HepG2 (cell line): ENCODE measurements around the gene CRAMP1. TPM values are rescaled to one million over a fixed set of nuclear protein-coding genes. Genes with fewer than 3 reads are reported as not detected.

Experiments
- ATAC-seq: fragments of 200-7000 bp; cut with Tn5 transposase; 3 replicates; pipeline ENCODE4 v1.9.1; 2020; ENCODE audit warnings: mild to moderate bottlenecking, moderate library complexity
- BruUV-seq: library from RNA; stranded (reverse); fragments of 400-500 nt; replicated peaks from 2 replicates; lab custom pipeline; 2021; lab: Mats Ljungman, UMichigan
- CTCF ChIA-PET: fragments of 300-600 bp; formaldehyde crosslinking; extraction: SDS; loops from one replicate; lab custom pipeline; 2021; ENCODE audit warnings: low total read pairs, inconsistent platforms, low intra/inter-chr PET ratio; lab: Yijun Ruan, JAX
- POLR2A ChIA-PET: fragments of 350-600 bp; sonication (Branson Sonifier 250); formaldehyde crosslinking; loops from one replicate; lab custom pipeline; 2020; ENCODE audit warnings: antibody characterized with exemption, inconsistent platforms; lab: Yijun Ruan, JAX
- DNase-seq: peaks from one replicate; pipeline ENCODE4 v3.0.0-alpha.2; 2015; ENCODE audit warnings: low spot score
- FAIRE-seq: peaks from 3 replicates; lab custom pipeline; 2011; peaks lifted over from hg19 to GRCh38; lab: Jason Lieb, UNC
- H2AFZ ChIP-seq: one replicate; pipeline ENCODE4 v1.6.1; 2011; ENCODE audit warnings: low read length, inconsistent platforms
- H3K27ac ChIP-seq: fragments of 300-600 bp; 3 replicates; pipeline ENCODE4 v1.8.0; 2011; ENCODE audit warnings: mixed run types, mild to moderate bottlenecking, mixed read lengths, low read length, inconsistent platforms; ENCODE audit not compliant: insufficient read depth; ENCODE audit errors: extremely low read length
- H3K27me3 ChIP-seq, 2 experiments: fragments of 200-600 bp in 1 of 2; 2 replicates in 1 of 2; 3 replicates in 1 of 2; pipeline versions ENCODE4 v1.6.0 to v1.8.0; 2011; ENCODE audit warnings: low read length in 2 of 2, mild to moderate bottlenecking in 2 of 2, moderate library complexity in 2 of 2, inconsistent platforms in 1 of 2; ENCODE audit not compliant: insufficient read depth in 2 of 2, control insufficient read depth in 1 of 2
- H3K36me3 ChIP-seq, 2 experiments: fragments of 200-600 bp in 1 of 2; replicated peaks in 1 of 2; 2 replicates in 1 of 2; 3 replicates in 1 of 2; pipeline versions ENCODE4 v1.5.1 to v1.8.0; 2011; ENCODE audit warnings: low read length in 2 of 2, inconsistent platforms in 1 of 2; ENCODE audit not compliant: insufficient read depth in 2 of 2, control insufficient read depth in 1 of 2
- H3K4me1 ChIP-seq: 2 replicates; pipeline ENCODE4 v1.5.1; 2012; ENCODE audit warnings: low read length, inconsistent platforms; ENCODE audit not compliant: insufficient read depth
- H3K4me2 ChIP-seq: 2 replicates; pipeline ENCODE4 v1.6.0; 2011; ENCODE audit warnings: low read depth, low read length, inconsistent platforms
- H3K4me3 ChIP-seq, 3 experiments: fragments of 200-600 bp in 1 of 3; sonication (generic), shearing (Covaris generic) in 1 of 3; replicated peaks in 1 of 3; 2 replicates each; pipeline ENCODE4 v1.5.1; 2011 to 2016; ENCODE audit warnings: low read length in 3 of 3, inconsistent platforms in 2 of 3, low read depth in 2 of 3, mild to moderate bottlenecking in 2 of 3, control low read depth in 1 of 3, mixed read lengths in 1 of 3; ENCODE audit not compliant: insufficient read depth in 1 of 3
- H3K79me2 ChIP-seq: one replicate; pipeline ENCODE4 v1.6.1; 2011; ENCODE audit warnings: low read length, inconsistent platforms; ENCODE audit not compliant: insufficient read depth
- H3K9ac ChIP-seq: 2 replicates; pipeline ENCODE4 v1.6.0; 2011; ENCODE audit warnings: mild to moderate bottlenecking, low read depth, low read length, inconsistent platforms; ENCODE audit not compliant: insufficient read depth
- H3K9me3 ChIP-seq: 2 replicates; pipeline ENCODE4 v1.5.1; 2012; ENCODE audit warnings: mild to moderate bottlenecking, low read length
- H4K20me1 ChIP-seq: 2 replicates; pipeline ENCODE4 v1.6.0; 2011; ENCODE audit warnings: inconsistent platforms, mild to moderate bottlenecking, low read length, moderate library complexity; ENCODE audit not compliant: insufficient read depth
- ARID3A ChIP-seq: IDR thresholded peaks from 2 replicates; pipeline ENCODE4 v1.6.1; 2012; ENCODE audit warnings: low read depth, low read length, improper control_type of control experiment
- DRAP1 ChIP-seq: IDR thresholded peaks from 2 replicates; pipeline ENCODE4 v1.6.1; 2016; ENCODE audit warnings: missing genetic modification reagents, missing compliant biosample characterization
- MNT ChIP-seq: fragments of 450-650 bp; IDR thresholded peaks from 2 replicates; pipeline ENCODE4 v1.6.1; 2016
- POLR2G ChIP-seq: fragments of 200-400 bp; formaldehyde crosslinking; IDR thresholded peaks from 2 replicates; pipeline ENCODE4 v1.6.1; 2018; ENCODE audit warnings: mild to moderate bottlenecking, low read depth, low read length, moderate library complexity
- SSRP1 ChIP-seq: IDR thresholded peaks from 2 replicates; pipeline ENCODE4 v1.6.1; 2016; ENCODE audit warnings: control low read depth
- ZFP36 ChIP-seq: fragments of 150-350 bp; IDR thresholded peaks from 2 replicates; pipeline ENCODE4 v1.6.1; 2018; ENCODE audit warnings: borderline replicate concordance, low read length, low read depth; ENCODE audit not compliant: partially characterized antibody
- WGBS: methylation state at CpG from one replicate; pipeline ENCODE4 v1.1.6; 2017; ENCODE audit warnings: low lambda C conversion rate; 5-methylcytosine and 5-hydroxymethylcytosine counted together
- in situ Hi-C: cut with HindIII; loops from 2 replicates; pipeline ENCODE4 v1.10.0; 2017; ENCODE audit warnings: low pct_unique_long_range_greater_than_20kb; ENCODE audit not compliant: extremely low pct_ligation_motif_present
- intact Hi-C: fragments of 100-400 bp; cut with micrococcal nuclease; formaldehyde crosslinking; loops from one replicate; pipeline ENCODE4 v1.10.0; 2022; ENCODE audit not compliant: unreplicated experiment
- polyA plus RNA-seq, 8 experiments: library from polyadenylated mRNA; depleted of rRNA in 3 of 8; stranded (reverse) in 7 of 8; unstranded in 1 of 8; fragments of >200 nt; fragmentation: Illumina TruSeq in 4 of 8; extraction: Trizol in 4 of 8; gene quantifications; 2 replicates each; pipeline versions ENCODE4 v1.2.1 to v1.2.3, GENCODE V29; 2011 to 2016; ENCODE audit warnings: low read depth in 4 of 8, missing spikeins in 1 of 8, mixed read lengths in 1 of 8; ENCODE audit not compliant: insufficient read depth in 1 of 8
- total RNA-seq, 5 experiments: library from RNA; depleted of rRNA; stranded (reverse); fragments of >200 nt; fragmentation: Illumina TruSeq; extraction: Trizol; gene quantifications; 2 replicates each; pipeline ENCODE4 v1.2.3, GENCODE V29; 2016; ENCODE audit warnings: low read depth in 1 of 5

Gene CRAMP1
- total and polyA plus RNA-seq, 2 of the 13 experiments (the other 11 are each of a cell fraction or from before 2014, with no cell fraction given) = 6.8 to 9.7 TPM

GRCh38 chr16:1709356-1709755 lies 97.2 kb downstream of the CRAMP1 start:
- DNase-seq (no peak), FAIRE-seq (no peak), ATAC-seq (no peak)
- Histone ChIP-seq H3K27me3 (no peaks in the 10 kb centered on the region; a peak in 1 of 5 replicates), H3K4me1 (peaks cover 53% of the 10 kb centered on the region), H3K36me3 (peaks cover 0 to 13% of the 10 kb centered on the region in 2 experiments; a peak in 2 of 5 replicates), H3K27ac (no peak overlapping the region), H3K9ac (no peak overlapping the region), H3K9me3 (no peaks in the 10 kb centered on the region), H3K79me2 (peaks cover 69% of the 10 kb centered on the region), H3K4me3 (no peak overlapping the region), H4K20me1 (peaks cover 18% of the 10 kb centered on the region), H3K4me2 (no peak overlapping the region), H2AFZ (no peak overlapping the region)
- TF ChIP-seq DRAP1 (no peak), ZFP36 (no peak), POLR2G (no peak), ARID3A (no peak), MNT (no peak), SSRP1 (CRISPR knock-in tag) (no peak)
- in situ Hi-C loops (no loop called here), intact Hi-C loops (loop anchor here (10.0 kb wide), 1 partner anchor 95 kb away; the partner anchor contains the start of genes CRAMP1 and IFT140)
- BruUV-seq = no TSS peak
- POLR2A ChIA-PET = no interaction called here
- WGBS = 93% methylated on average over 12 of the region's 15 CpGs
- CTCF ChIA-PET = no interaction called here
